ENCODE measurements around the gene MOGAT3. TPM values are rescaled to one million over a fixed set of nuclear protein-coding genes. Genes with fewer than 3 reads are reported as not detected.
A peak's percentile ranks its signal among the peaks of the same experiment; 100 is the strongest.

The MOGAT3 gene
- total and polyA plus RNA-seq, 9 of the 15 experiments (the other 6 are each of a cell fraction or from before 2014, with no cell fraction given): 0.07 to 0.17 (median 0.13) TPM; not detected in 6

GRCh38 chr7:101165075-101165957, 35.5 kb downstream of the MOGAT3 start, which contains the start of gene VGF (continued):
- TF ChIP-seq, protein P1, sequence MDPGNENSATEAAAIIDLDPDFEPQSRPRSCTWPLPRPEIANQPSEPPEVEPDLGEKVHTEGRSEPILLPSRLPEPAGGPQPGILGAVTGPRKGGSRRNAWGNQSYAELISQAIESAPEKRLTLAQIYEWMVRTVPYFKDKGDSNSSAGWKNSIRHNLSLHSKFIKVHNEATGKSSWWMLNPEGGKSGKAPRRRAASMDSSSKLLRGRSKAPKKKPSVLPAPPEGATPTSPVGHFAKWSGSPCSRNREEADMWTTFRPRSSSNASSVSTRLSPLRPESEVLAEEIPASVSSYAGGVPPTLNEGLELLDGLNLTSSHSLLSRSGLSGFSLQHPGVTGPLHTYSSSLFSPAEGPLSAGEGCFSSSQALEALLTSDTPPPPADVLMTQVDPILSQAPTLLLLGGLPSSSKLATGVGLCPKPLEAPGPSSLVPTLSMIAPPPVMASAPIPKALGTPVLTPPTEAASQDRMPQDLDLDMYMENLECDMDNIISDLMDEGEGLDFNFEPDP (CRISPR knock-in tag; IDR thresholded peaks at IDR 0.05): no peak
- TF ChIP-seq ZNF124 (CRISPR knock-in tag; IDR thresholded peaks at IDR 0.05) (0 out of 2 replicates have a peak, but pooled peaks have one; percentile 63), TARDBP (IDR thresholded peaks at IDR 0.05) (no peak), BCLAF1 (IDR thresholded peaks at IDR 0.05; ENCODE audit: borderline replicate concordance in 1 of 2, control insufficient read depth in 1 of 2, low read depth in 2 of 2, low read length in 1 of 2) (no peak), CHD1 (IDR thresholded peaks at IDR 0.05; ENCODE audit: low read length) (no peak), BACH1 (tag; IDR thresholded peaks at IDR 0.05) (no peak), RFX1 (IDR thresholded peaks at IDR 0.05) (no peak), ZNF717 (CRISPR knock-in tag; IDR thresholded peaks at IDR 0.05) (no peak), GABPB2 (CRISPR knock-in tag; conservative IDR thresholded peaks at IDR 0.05) (no peak), MYBL2 (IDR thresholded peaks at IDR 0.05; ENCODE audit: low read depth) (no peak), MYBL2 (CRISPR knock-in tag; IDR thresholded peaks at IDR 0.05; ENCODE audit: borderline replicate concordance) (no peak), SMAD3 (CRISPR knock-in tag; conservative IDR thresholded peaks at IDR 0.05) (no peak; the same call in 1 of the 2 replicates), CXXC5 (CRISPR knock-in tag; IDR thresholded peaks at IDR 0.05) (peak; percentile 100), LARP7 (IDR thresholded peaks at IDR 0.05) (no peak), VEZF1 (CRISPR knock-in tag; IDR thresholded peaks at IDR 0.05) (peak; percentile 83), MEF2D (tag; conservative IDR thresholded peaks at IDR 0.05; ENCODE audit: low read depth) (no peak), ZNF507 (tag; conservative IDR thresholded peaks at IDR 0.05) (no peak), NCOA1 (IDR thresholded peaks at IDR 0.05; ENCODE audit: low read depth) (peak; percentile 87), MED1 (CRISPR knock-in tag; IDR thresholded peaks at IDR 0.05; ENCODE audit: borderline replicate concordance) (0 out of 2 replicates have a peak, but pooled peaks have one; percentile 38)
- TF ChIP-seq, protein P2, sequence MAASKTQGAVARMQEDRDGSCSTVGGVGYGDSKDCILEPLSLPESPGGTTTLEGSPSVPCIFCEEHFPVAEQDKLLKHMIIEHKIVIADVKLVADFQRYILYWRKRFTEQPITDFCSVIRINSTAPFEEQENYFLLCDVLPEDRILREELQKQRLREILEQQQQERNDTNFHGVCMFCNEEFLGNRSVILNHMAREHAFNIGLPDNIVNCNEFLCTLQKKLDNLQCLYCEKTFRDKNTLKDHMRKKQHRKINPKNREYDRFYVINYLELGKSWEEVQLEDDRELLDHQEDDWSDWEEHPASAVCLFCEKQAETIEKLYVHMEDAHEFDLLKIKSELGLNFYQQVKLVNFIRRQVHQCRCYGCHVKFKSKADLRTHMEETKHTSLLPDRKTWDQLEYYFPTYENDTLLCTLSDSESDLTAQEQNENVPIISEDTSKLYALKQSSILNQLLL (CRISPR knock-in tag; IDR thresholded peaks at IDR 0.05; ENCODE audit: borderline replicate concordance): no peak

All from K562 (cell line).